ENCODE data around the gene CEBPB. TPM values are rescaled to one million over a fixed set of nuclear protein-coding genes. Genes with fewer than 3 reads are reported as not detected.

Gene CEBPB
- total and polyA plus RNA-seq, 9 donors: 15.7 to 296 (median 100) TPM

DNA sequence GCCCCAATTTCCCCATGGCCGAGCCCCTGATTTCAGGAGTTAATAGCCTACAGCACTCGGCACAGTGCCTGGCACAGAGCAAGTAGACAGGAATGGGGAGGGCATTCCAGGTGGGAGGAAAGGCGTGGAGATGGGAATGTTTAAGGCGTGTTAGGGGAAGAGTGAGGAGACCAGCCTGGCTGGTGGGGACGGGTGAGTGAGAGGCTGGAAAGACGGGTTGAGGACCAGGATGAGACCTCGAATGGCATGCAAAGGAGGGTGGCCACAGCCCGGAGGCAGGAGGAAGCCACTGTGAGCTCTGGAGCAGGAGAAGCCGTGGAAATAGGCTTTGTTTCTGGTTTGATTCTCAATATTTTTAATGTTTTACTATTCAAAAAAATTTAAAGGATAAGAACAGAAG, 49.5 kb downstream of the CEBPB start:
- no peaks in the 10 kb centered on the region for H3K36me3 ChIP-seq
- no peaks in the 10 kb centered on the region for H3K27me3 ChIP-seq
- H3K9me3 ChIP-seq: no peaks in the 10 kb centered on the region
- no peak for TF ChIP-seq POLR2A (IDR thresholded peaks at IDR 0.05)
- no peak for TF ChIP-seq EP300 (IDR thresholded peaks at IDR 0.05)
- TF ChIP-seq, protein P1, sequence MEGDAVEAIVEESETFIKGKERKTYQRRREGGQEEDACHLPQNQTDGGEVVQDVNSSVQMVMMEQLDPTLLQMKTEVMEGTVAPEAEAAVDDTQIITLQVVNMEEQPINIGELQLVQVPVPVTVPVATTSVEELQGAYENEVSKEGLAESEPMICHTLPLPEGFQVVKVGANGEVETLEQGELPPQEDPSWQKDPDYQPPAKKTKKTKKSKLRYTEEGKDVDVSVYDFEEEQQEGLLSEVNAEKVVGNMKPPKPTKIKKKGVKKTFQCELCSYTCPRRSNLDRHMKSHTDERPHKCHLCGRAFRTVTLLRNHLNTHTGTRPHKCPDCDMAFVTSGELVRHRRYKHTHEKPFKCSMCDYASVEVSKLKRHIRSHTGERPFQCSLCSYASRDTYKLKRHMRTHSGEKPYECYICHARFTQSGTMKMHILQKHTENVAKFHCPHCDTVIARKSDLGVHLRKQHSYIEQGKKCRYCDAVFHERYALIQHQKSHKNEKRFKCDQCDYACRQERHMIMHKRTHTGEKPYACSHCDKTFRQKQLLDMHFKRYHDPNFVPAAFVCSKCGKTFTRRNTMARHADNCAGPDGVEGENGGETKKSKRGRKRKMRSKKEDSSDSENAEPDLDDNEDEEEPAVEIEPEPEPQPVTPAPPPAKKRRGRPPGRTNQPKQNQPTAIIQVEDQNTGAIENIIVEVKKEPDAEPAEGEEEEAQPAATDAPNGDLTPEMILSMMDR (IDR thresholded peaks at IDR 0.05): no peak
- no peak overlapping the region for H3K4me3 ChIP-seq
- intact Hi-C loops (cut with DNase I): no loop called here
- H3K27ac ChIP-seq: no peak overlapping the region
- no peak for DNase-seq
- 70 to 79% (median 74%) methylated on average over 9 of the region's 9 CpGs for WGBS, 3 donors
- peaks cover 3% of the 10 kb centered on the region for H3K4me1 ChIP-seq (ENCODE audit: insufficient read depth)

DNA sequence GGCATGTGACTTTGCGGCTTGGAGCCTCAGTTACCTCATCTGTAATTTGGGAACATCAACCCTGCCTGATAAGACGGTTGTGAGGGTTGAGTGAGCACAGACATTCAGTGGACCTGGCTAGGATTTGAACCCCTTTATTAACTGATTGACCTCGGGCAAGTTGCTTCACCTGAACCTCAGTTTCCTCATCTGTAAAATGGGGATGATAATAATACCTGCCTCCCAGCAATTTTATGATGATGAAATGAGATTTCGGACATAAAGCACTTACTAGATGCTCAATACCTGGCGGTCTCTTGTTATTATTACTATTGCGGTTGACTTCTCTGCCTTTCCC, 51.5 kb downstream of the CEBPB start:
- intact Hi-C loops (cut with DNase I): no loop called here
- WGBS, 3 donors: 90 to 95% (median 94%) methylated on average over 6 of the region's 6 CpGs
- H3K9me3 ChIP-seq: no peaks in the 10 kb centered on the region
- no peaks in the 10 kb centered on the region for H3K36me3 ChIP-seq
- TF ChIP-seq, protein P1 (IDR thresholded peaks at IDR 0.05): no peak
- TF ChIP-seq EP300 (IDR thresholded peaks at IDR 0.05) (no peak), POLR2A (IDR thresholded peaks at IDR 0.05) (no peak)
- H3K27ac ChIP-seq: no peak overlapping the region
- H3K27me3 ChIP-seq: no peaks in the 10 kb centered on the region
- DNase-seq: no peak
- H3K4me3 ChIP-seq: no peak overlapping the region
- H3K4me1 ChIP-seq (ENCODE audit: insufficient read depth): peaks cover 3% of the 10 kb centered on the region

Other genes starting within 250 kb of the CEBPB start
- gene SNAI1, start 207.8 kb upstream of the CEBPB start, total RNA-seq: 1 to 10 TPM; 1.1 to 9.0 (median 1.7) TPM
- gene SNAI1, start 207.8 kb upstream of the CEBPB start, polyA plus RNA-seq: 1 to 10 TPM in 1 of 2 donors, under 1 TPM in 1; 0.95 to 5.5 TPM
- 10 to 100 TPM; 51.0 to 90.3 (median 77.2) TPM for gene UBE2V1, start 77.7 kb upstream of the CEBPB start, total RNA-seq
- gene UBE2V1, start 77.7 kb upstream of the CEBPB start, polyA plus RNA-seq: 100 to 1,000 TPM in 1 of 2 donors, 10 to 100 TPM in 1; 43.6 to 189 TPM
- gene PEDS1, start 37.1 kb upstream of the CEBPB start, total RNA-seq: 10 to 100 TPM in 6 of 7 donors, 1 to 10 TPM in 1; 7.5 to 18.2 (median 12.6) TPM
- gene PEDS1, start 37.1 kb upstream of the CEBPB start, polyA plus RNA-seq: 10 to 100 TPM; 11.6 to 11.7 TPM